HCT116 (cell line): Measurements from ENCODE around the gene ADAMTS15.

ENCODE experiments used
- EZH2 ChIP-seq: fragments of 200-600 bp; sonication (generic); IDR thresholded peaks from 2 replicates; pipeline ENCODE4 v1.6.1; 2017; ENCODE audit warnings: antibody characterized with exemption, mixed run types
- YY1 ChIP-seq: IDR thresholded peaks from 2 replicates; pipeline ENCODE4 v1.6.1; 2011; ENCODE audit warnings: low read length, low read depth, moderate library complexity, mild to moderate bottlenecking; ENCODE audit not compliant: insufficient replicate concordance; ENCODE audit errors: extremely low read depth
- TF ChIP-seq, protein P1 (sequence below): IDR thresholded peaks from 2 replicates; pipeline ENCODE4 v1.6.1; 2011; ENCODE audit warnings: mild to moderate bottlenecking, low read length, moderate library complexity; ENCODE audit not compliant: insufficient replicate concordance; ENCODE audit errors: extremely low read depth
- TF ChIP-seq, protein P2 (sequence below), 3 experiments: fragments of 200-600 bp in 1 of 3; sonication (generic) in 1 of 3; IDR thresholded peaks in 2 of 3; conservative IDR thresholded peaks in 1 of 3; 2 replicates each; pipeline ENCODE4 v1.5.1; 2012 to 2017; ENCODE audit warnings: low read depth in 2 of 3, low read length in 2 of 3, antibody characterized with exemption in 1 of 3, borderline replicate concordance in 1 of 3, control low read depth in 1 of 3, mild to moderate bottlenecking in 1 of 3, mixed read lengths in 1 of 3, mixed run types in 1 of 3, moderate library complexity in 1 of 3; ENCODE audit not compliant: insufficient read depth in 1 of 3

DNA sequence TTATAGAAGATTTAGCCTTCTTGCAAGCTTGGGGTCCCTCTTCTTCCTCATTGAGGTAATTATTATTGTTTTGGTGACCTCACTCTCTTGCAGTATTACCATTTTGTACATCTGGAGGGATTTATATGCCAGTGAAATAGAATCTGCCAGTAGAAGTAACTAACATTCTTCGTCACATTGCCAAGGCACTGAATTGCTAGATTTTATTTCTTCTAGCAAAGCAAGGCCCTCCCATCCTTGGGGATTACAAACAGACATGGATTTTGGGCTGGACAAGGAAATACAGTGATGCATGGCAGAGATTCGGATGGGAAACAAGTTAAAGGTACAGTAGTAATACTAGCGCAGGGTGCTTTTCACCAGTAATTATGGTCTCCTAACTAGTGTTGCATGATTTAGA lies 7.8 kb downstream of the ADAMTS15 start:
- TF ChIP-seq, protein P1, sequence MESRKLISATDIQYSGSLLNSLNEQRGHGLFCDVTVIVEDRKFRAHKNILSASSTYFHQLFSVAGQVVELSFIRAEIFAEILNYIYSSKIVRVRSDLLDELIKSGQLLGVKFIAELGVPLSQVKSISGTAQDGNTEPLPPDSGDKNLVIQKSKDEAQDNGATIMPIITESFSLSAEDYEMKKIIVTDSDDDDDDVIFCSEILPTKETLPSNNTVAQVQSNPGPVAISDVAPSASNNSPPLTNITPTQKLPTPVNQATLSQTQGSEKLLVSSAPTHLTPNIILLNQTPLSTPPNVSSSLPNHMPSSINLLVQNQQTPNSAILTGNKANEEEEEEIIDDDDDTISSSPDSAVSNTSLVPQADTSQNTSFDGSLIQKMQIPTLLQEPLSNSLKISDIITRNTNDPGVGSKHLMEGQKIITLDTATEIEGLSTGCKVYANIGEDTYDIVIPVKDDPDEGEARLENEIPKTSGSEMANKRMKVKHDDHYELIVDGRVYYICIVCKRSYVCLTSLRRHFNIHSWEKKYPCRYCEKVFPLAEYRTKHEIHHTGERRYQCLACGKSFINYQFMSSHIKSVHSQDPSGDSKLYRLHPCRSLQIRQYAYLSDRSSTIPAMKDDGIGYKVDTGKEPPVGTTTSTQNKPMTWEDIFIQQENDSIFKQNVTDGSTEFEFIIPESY = no peak
- no peak for TF ChIP-seq EZH2
- TF ChIP-seq, protein P2, sequence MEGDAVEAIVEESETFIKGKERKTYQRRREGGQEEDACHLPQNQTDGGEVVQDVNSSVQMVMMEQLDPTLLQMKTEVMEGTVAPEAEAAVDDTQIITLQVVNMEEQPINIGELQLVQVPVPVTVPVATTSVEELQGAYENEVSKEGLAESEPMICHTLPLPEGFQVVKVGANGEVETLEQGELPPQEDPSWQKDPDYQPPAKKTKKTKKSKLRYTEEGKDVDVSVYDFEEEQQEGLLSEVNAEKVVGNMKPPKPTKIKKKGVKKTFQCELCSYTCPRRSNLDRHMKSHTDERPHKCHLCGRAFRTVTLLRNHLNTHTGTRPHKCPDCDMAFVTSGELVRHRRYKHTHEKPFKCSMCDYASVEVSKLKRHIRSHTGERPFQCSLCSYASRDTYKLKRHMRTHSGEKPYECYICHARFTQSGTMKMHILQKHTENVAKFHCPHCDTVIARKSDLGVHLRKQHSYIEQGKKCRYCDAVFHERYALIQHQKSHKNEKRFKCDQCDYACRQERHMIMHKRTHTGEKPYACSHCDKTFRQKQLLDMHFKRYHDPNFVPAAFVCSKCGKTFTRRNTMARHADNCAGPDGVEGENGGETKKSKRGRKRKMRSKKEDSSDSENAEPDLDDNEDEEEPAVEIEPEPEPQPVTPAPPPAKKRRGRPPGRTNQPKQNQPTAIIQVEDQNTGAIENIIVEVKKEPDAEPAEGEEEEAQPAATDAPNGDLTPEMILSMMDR (IDR thresholded peaks at IDR 0.05 in 2 of 3, conservative IDR thresholded peaks at IDR 0.05 in 1 of 3; ENCODE audit: borderline replicate concordance in 1 of 3, insufficient read depth in 1 of 3, low read depth in 2 of 3, low read length in 2 of 3) = no peak
- no peak for TF ChIP-seq YY1
